ENCODE results near the gene RCE1. TPM values are rescaled to one million over a fixed set of nuclear protein-coding genes. Genes with fewer than 3 reads are reported as not detected.
"Not testable (repeated sequence)": the region's sequence is repeated elsewhere in the genome, so short reads cannot be mapped to it uniquely, and the experiment has no call there.

The RCE1 gene
- total RNA-seq, result 9.9 TPM
- polyA plus RNA-seq (ENCODE audit: insufficient read depth in 1 of 8, insufficient read length in 8 of 8, low replicate concordance in 1 of 8), result 10 to 100 TPM; 12.1 to 17.3 (median 14.0) TPM
- long read RNA-seq, donor 1, partial matches to known transcripts, result 0 of 1 reads
- long read RNA-seq, donor 1, other reads (novel, unspliced or antisense), result 0 of 1 reads
- long read RNA-seq, donor 2, result 0 reads
- long read RNA-seq, donor 3, transcript RCE1-201 (8 exons, 1,485 nt), result major isoform, 5 of 5 reads
- long read RNA-seq, donor 3, partial matches to known transcripts, result 0 of 5 reads
- long read RNA-seq, donor 3, other reads (novel, unspliced or antisense), result 0 of 5 reads
- long read RNA-seq, donor 4, partial matches to known transcripts, result 0 of 6 reads
- long read RNA-seq, donor 4, other reads (novel, unspliced or antisense), result 0 of 6 reads
- long read RNA-seq, donor 5, transcript RCE1-201 (8 exons, 1,485 nt), result major isoform, 9 of 16 reads
- long read RNA-seq, donor 5, partial matches to known transcripts, result 0 of 16 reads
- long read RNA-seq, donor 5, other reads (novel, unspliced or antisense), result 0 of 16 reads
- long read RNA-seq, donor 6, transcript RCE1-201 (8 exons, 1,485 nt), result major isoform, 6 of 12 reads
- long read RNA-seq, donor 6, partial matches to known transcripts, result 0 of 12 reads
- long read RNA-seq, donor 6, other reads (novel, unspliced or antisense), result 0 of 12 reads
- long read RNA-seq, donor 7, partial matches to known transcripts, result 0 of 6 reads
- long read RNA-seq, donor 7, other reads (novel, unspliced or antisense), result 0 of 6 reads
- long read RNA-seq, donor 8, partial matches to known transcripts, result 0 of 3 reads
- long read RNA-seq, donor 8, other reads (novel, unspliced or antisense), result 0 of 3 reads
- long read RNA-seq, donor 9, partial matches to known transcripts, result 0 of 2 reads
- long read RNA-seq, donor 9, other reads (novel, unspliced or antisense), result 0 of 2 reads
- long read RNA-seq, donor 10, partial matches to known transcripts, result 0 of 3 reads
- long read RNA-seq, donor 10, other reads (novel, unspliced or antisense), result 0 of 3 reads
- long read RNA-seq, donor 11, result 0 reads

- Histone ChIP-seq H3K36me3 (ENCODE audit: control insufficient read depth, insufficient read depth, low read length) (peaks cover 52% of the 10 kb centered on the region), H3K4me1 (ENCODE audit: control insufficient read depth, insufficient read depth, low read length) (peaks cover 23% of the 10 kb centered on the region), H3K9me3 (replicated peaks; ENCODE audit: control insufficient read depth, low read depth, low read length) (no peaks in the 10 kb centered on the region), H3K4me3 (ENCODE audit: low read length) (peak within 1 kb of the TSS; percentile 100), H3K27ac (ENCODE audit: low read length) (peak within 1 kb of the TSS; percentile 98), H3K27me3 (ENCODE audit: control insufficient read depth, insufficient read depth, low read length) (no peaks in the 10 kb centered on the region)
- under 1% methylated on average over 98 of the region's 98 CpGs for WGBS (ENCODE audit: insufficient coverage)
- peak; percentile 97 for DNase-seq
These were observed at the start of gene RCE1 for GRCh38 chr11:66842896-66843775. Gene RCE1, plus strand, starts transcription at chr11:66843441. Its CDS starts 15 bp downstream, at chr11:66843456.

GRCh38 chr11:66799815-66800214 lies 43.4 kb upstream of the RCE1 start:
- not testable (repeated sequence) for H3K4me3 ChIP-seq (ENCODE audit: low read length); DNase-seq; H3K27me3 ChIP-seq (ENCODE audit: control insufficient read depth, insufficient read depth, low read length)

GRCh38 chr11:66800720-66801428 lies 42.4 kb upstream of the RCE1 start:
- 92% methylated on average over 3 of the region's 5 CpGs for WGBS (ENCODE audit: insufficient coverage)
- DNase-seq, result no peak
- no peaks in the 10 kb centered on the region for H3K27me3 ChIP-seq (ENCODE audit: control insufficient read depth, insufficient read depth, low read length)

More at GRCh38 chr11:66799815-66800214, 43.4 kb upstream of the RCE1 start:
- not testable (repeated sequence) for H3K4me1 ChIP-seq (ENCODE audit: control insufficient read depth, insufficient read depth, low read length); H3K27ac ChIP-seq (ENCODE audit: low read length); H3K36me3 ChIP-seq (ENCODE audit: control insufficient read depth, insufficient read depth, low read length); H3K9me3 ChIP-seq (replicated peaks; ENCODE audit: control insufficient read depth, low read depth, low read length)

GRCh38 chr11:66809592-66809991 lies 33.6 kb upstream of the RCE1 start:
- Histone ChIP-seq H3K4me1 (ENCODE audit: control insufficient read depth, insufficient read depth, low read length) (no peaks in the 10 kb centered on the region), H3K36me3 (ENCODE audit: control insufficient read depth, insufficient read depth, low read length) (peaks cover 3% of the 10 kb centered on the region), H3K27me3 (ENCODE audit: control insufficient read depth, insufficient read depth, low read length) (no peaks in the 10 kb centered on the region), H3K4me3 (ENCODE audit: low read length) (no peak overlapping the region), H3K27ac (ENCODE audit: low read length) (no peak overlapping the region), H3K9me3 (replicated peaks; ENCODE audit: control insufficient read depth, low read depth, low read length) (no peaks in the 10 kb centered on the region)
- no peak for DNase-seq
- WGBS (ENCODE audit: insufficient coverage), result 100% methylated on average over 1 of the region's 3 CpGs

More at GRCh38 chr11:66800720-66801428, 42.4 kb upstream of the RCE1 start:
- H3K4me1 ChIP-seq (ENCODE audit: control insufficient read depth, insufficient read depth, low read length), result no peaks in the 10 kb centered on the region
- H3K4me3 ChIP-seq (ENCODE audit: low read length), result no peak overlapping the region
- no peak overlapping the region for H3K27ac ChIP-seq (ENCODE audit: low read length)
- no peaks in the 10 kb centered on the region for H3K9me3 ChIP-seq (replicated peaks; ENCODE audit: control insufficient read depth, low read depth, low read length)
- H3K36me3 ChIP-seq (ENCODE audit: control insufficient read depth, insufficient read depth, low read length), result no peaks in the 10 kb centered on the region

- Histone ChIP-seq H3K4me3 (ENCODE audit: low read length) (no peak overlapping the region), H3K4me1 (ENCODE audit: control insufficient read depth, insufficient read depth, low read length) (no peaks in the 10 kb centered on the region), H3K27ac (ENCODE audit: low read length) (no peak overlapping the region), H3K9me3 (replicated peaks; ENCODE audit: control insufficient read depth, low read depth, low read length) (no peaks in the 10 kb centered on the region), H3K36me3 (ENCODE audit: control insufficient read depth, insufficient read depth, low read length) (peaks cover 3% of the 10 kb centered on the region), H3K27me3 (ENCODE audit: control insufficient read depth, insufficient read depth, low read length) (no peaks in the 10 kb centered on the region)
- 83% methylated on average over 1 of the region's 1 CpG for WGBS (ENCODE audit: insufficient coverage)
- DNase-seq, result no peak
These were observed 32.6 kb upstream of the RCE1 start for GRCh38 chr11:66810576-66811185.

- DNase-seq, result no peak
These were observed 28.6 kb upstream of the RCE1 start for GRCh38 chr11:66814678-66815077.

GRCh38 chr11:66815646-66816045 lies 27.6 kb upstream of the RCE1 start:
- Histone ChIP-seq H3K27me3 (ENCODE audit: control insufficient read depth, insufficient read depth, low read length) (no peaks in the 10 kb centered on the region), H3K4me3 (ENCODE audit: low read length) (no peak overlapping the region), H3K9me3 (replicated peaks; ENCODE audit: control insufficient read depth, low read depth, low read length) (no peaks in the 10 kb centered on the region), H3K27ac (ENCODE audit: low read length) (no peak overlapping the region), H3K4me1 (ENCODE audit: control insufficient read depth, insufficient read depth, low read length) (no peaks in the 10 kb centered on the region), H3K36me3 (ENCODE audit: control insufficient read depth, insufficient read depth, low read length) (no peaks in the 10 kb centered on the region)
- no CpG with 5 or more reads among the region's 1 CpG for WGBS (ENCODE audit: insufficient coverage)
- DNase-seq, result no peak

More at GRCh38 chr11:66814678-66815077, 28.6 kb upstream of the RCE1 start:
- Histone ChIP-seq H3K9me3 (replicated peaks; ENCODE audit: control insufficient read depth, low read depth, low read length) (no peaks in the 10 kb centered on the region), H3K27me3 (ENCODE audit: control insufficient read depth, insufficient read depth, low read length) (no peaks in the 10 kb centered on the region), H3K36me3 (ENCODE audit: control insufficient read depth, insufficient read depth, low read length) (no peaks in the 10 kb centered on the region), H3K27ac (ENCODE audit: low read length) (no peak overlapping the region), H3K4me3 (ENCODE audit: low read length) (no peak overlapping the region), H3K4me1 (ENCODE audit: control insufficient read depth, insufficient read depth, low read length) (no peaks in the 10 kb centered on the region)
- WGBS (ENCODE audit: insufficient coverage), result 83% methylated on average over 4 of the region's 5 CpGs

- Histone ChIP-seq H3K9me3 (replicated peaks; ENCODE audit: control insufficient read depth, low read depth, low read length) (no peaks in the 10 kb centered on the region), H3K4me3 (ENCODE audit: low read length) (no peak overlapping the region), H3K27ac (ENCODE audit: low read length) (no peak overlapping the region), H3K4me1 (ENCODE audit: control insufficient read depth, insufficient read depth, low read length) (no peaks in the 10 kb centered on the region), H3K27me3 (ENCODE audit: control insufficient read depth, insufficient read depth, low read length) (no peaks in the 10 kb centered on the region), H3K36me3 (ENCODE audit: control insufficient read depth, insufficient read depth, low read length) (peaks cover 6% of the 10 kb centered on the region)
- DNase-seq, result no peak
- WGBS (ENCODE audit: insufficient coverage), result 50% methylated on average over 2 of the region's 3 CpGs
These were observed 24.8 kb upstream of the RCE1 start for GRCh38 chr11:66818231-66818955.
